Omental fat pad (tissue), 4 donors: Measurements from ENCODE around the gene CDK18. TPM values are rescaled to one million over a fixed set of nuclear protein-coding genes. Genes with fewer than 3 reads are reported as not detected.

Source experiments
- ATAC-seq: fragments of 150-250 bp; one replicate; pipeline ENCODE4 v1.9.1; 2016; ENCODE audit warnings: mild to moderate bottlenecking, moderate library complexity; ENCODE audit not compliant: low FRiP score
- DNase-seq: peaks from one replicate; pipeline ENCODE4 v3.0.0-alpha.2; 2019; ENCODE audit warnings: low spot score
- total RNA-seq, 4 donors: library from RNA; depleted of rRNA; stranded (reverse); fragments of >200 nt; gene quantifications; one replicate each; pipeline ENCODE4 v1.1.0, GENCODE V29; 2016
- TF ChIP-seq, protein P1 (sequence below), 3 donors: fragments of 450-650 bp; IDR thresholded peaks; one replicate each; pipeline ENCODE4 v1.5.1; 2016 to 2017; ENCODE audit warnings: antibody characterized with exemption in 3 of 3, mild to moderate bottlenecking in 3 of 3, moderate library complexity in 2 of 3

The CDK18 gene
- total RNA-seq, 4 donors from 2014 or later = 2.8 to 9.0 (median 5.3) TPM

GRCh38 chr1:205465392-205465791 is 39.1 kb upstream of the CDK18 start:
- TF ChIP-seq, protein P1, sequence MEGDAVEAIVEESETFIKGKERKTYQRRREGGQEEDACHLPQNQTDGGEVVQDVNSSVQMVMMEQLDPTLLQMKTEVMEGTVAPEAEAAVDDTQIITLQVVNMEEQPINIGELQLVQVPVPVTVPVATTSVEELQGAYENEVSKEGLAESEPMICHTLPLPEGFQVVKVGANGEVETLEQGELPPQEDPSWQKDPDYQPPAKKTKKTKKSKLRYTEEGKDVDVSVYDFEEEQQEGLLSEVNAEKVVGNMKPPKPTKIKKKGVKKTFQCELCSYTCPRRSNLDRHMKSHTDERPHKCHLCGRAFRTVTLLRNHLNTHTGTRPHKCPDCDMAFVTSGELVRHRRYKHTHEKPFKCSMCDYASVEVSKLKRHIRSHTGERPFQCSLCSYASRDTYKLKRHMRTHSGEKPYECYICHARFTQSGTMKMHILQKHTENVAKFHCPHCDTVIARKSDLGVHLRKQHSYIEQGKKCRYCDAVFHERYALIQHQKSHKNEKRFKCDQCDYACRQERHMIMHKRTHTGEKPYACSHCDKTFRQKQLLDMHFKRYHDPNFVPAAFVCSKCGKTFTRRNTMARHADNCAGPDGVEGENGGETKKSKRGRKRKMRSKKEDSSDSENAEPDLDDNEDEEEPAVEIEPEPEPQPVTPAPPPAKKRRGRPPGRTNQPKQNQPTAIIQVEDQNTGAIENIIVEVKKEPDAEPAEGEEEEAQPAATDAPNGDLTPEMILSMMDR (IDR thresholded peaks at IDR 0.05) = no peak

GRCh38 chr1:205466595-205467220 is 37.8 kb upstream of the CDK18 start:
- DNase-seq (no peak), ATAC-seq (no peak)
- TF ChIP-seq, protein P1 (IDR thresholded peaks at IDR 0.05) = no peak

More at GRCh38 chr1:205465392-205465791, 39.1 kb upstream of the CDK18 start:
- ATAC-seq = no peak
- no peak for DNase-seq

DNA sequence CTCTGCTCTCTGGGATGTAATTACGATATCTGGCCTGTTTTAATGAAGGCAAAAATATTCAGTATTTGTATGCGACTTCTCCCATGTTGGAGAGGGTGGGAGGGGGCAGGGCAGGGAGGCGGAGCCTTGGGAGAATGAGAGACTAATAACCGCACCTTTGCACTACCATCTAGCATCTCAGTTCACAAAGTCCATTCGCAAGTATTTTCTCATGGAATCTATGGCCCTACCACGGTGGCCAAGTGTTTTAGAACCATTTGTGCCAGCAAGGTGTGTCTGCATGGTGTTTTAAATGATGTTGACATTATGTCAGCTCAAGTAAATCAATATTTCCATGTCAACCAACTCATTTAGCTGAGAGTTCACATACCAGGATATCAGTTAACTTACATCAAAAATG is 34.3 kb upstream of the CDK18 start:
- DNase-seq (no peak), ATAC-seq (no peak)
- TF ChIP-seq, protein P1 (IDR thresholded peaks at IDR 0.05) = no peak

- DNase-seq (no peak), ATAC-seq (no peak)
- TF ChIP-seq, protein P1 (IDR thresholded peaks at IDR 0.05) = no peak
Observed at GRCh38 chr1:205472737-205473441, 31.6 kb upstream of the CDK18 start.

DNA sequence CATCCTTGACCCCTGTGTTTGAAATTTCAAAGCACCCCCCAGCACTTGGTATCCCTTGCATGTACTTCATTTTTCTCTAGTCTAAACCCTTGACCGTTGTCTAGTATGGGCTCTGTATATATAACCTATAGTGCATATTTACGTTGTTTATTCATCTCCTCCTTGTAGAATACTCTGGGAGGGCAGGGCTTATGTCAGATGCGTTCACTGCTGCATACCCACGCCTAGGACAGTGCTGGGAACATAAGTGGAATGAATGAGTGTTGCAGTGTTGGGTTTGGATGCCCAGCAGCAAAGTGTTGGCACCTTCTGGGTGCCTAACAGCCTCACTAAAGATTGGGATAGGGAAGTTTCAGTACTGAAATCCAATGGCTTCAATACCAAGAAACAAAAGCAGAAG is 31.0 kb upstream of the CDK18 start:
- TF ChIP-seq, protein P1 (IDR thresholded peaks at IDR 0.05) = no peak
- DNase-seq = no peak
- no peak for ATAC-seq

DNA sequence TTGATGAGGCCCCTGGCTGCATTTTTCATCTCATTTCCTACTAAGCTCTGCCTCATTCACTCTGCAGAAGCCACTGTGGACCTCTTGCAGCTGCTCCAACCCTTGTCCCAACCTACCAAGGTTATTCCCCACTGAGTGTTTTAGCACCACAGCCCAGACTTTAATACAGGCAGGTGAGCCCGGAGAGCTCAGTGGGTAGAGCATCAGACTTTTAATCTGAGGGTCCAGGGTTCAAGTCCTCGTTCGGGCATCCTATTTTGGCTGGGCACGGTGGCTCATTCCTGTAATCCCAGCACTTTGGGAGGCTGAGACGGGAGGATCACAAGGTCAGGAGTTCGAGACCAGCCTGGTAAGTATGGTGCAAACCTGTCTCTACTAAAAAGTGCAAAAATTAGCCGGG is 30.5 kb upstream of the CDK18 start:
- DNase-seq (no peak), ATAC-seq (no peak)
- TF ChIP-seq, protein P1 (IDR thresholded peaks at IDR 0.05) = no peak

DNA sequence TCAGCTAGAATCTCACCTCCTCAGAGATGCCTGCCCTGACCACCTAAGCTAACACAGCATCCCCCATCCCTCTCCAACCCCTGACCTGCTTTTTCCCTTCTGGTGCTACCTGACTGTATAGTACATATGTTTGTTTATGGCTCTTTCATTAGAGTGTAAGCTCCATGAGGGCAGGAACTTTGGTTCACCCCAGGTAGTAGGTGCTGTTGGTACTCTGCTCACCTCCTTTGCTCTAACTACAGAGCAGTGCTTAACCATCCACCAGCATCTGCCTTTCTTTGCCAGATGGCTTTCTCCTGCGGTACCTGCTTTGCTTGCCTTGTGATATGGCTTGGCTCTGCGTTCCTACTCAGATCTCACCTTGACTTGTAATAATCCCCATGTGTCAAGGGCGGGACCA is 29.9 kb upstream of the CDK18 start:
- TF ChIP-seq, protein P1 (IDR thresholded peaks at IDR 0.05) = no peak
- ATAC-seq = no peak
- DNase-seq = no peak
